ENCODE data around the gene MAP4. TPM values are rescaled to one million over a fixed set of nuclear protein-coding genes. Genes with fewer than 3 reads are reported as not detected.
A peak's percentile ranks its signal among the peaks of the same experiment; 100 is the strongest.

Gene MAP4
- polyA plus RNA-seq, 2 of the 4 experiments (the other 2 are of a cell fraction), result 77.7 to 98.5 TPM

GRCh38 chr3:47848599-47849117 is 167.6 kb downstream of the MAP4 start:
- ChIA-PET CTCF (interaction anchor here (1.6 to 3.3 kb wide), 2 partner anchors 12 to 141 kb away, joined by 6 to 17 read pairs; no protein-coding TSS in a partner anchor), POLR2A (no interaction called here)
- H3K9me3 ChIP-seq, result no peaks in the 10 kb centered on the region
- DNase-seq (ENCODE audit: low read depth in 1 of 2, low spot score in 1 of 2) (no peak), ATAC-seq (peak in 1 of 2 experiments; percentile 1; a peak in 1 of 6 replicates), FAIRE-seq (no peak)
- TF ChIP-seq EP300 (IDR thresholded peaks at IDR 0.05), result no peak
- TF ChIP-seq ZSCAN20 (CRISPR knock-in tag; IDR thresholded peaks at IDR 0.05), result no peak
- no peak for TF ChIP-seq MAZ (IDR thresholded peaks at IDR 0.05; ENCODE audit: borderline replicate concordance, low read depth, low read length)
- no peak for TF ChIP-seq NR3C1 (IDR thresholded peaks at IDR 0.05)
- no peak for TF ChIP-seq MAFK (IDR thresholded peaks at IDR 0.05; ENCODE audit: partially characterized antibody)
- no peak for TF ChIP-seq KDM5A (IDR thresholded peaks at IDR 0.05)
- TF ChIP-seq JUNB (IDR thresholded peaks at IDR 0.05), result no peak
- 81% methylated on average over 11 of the region's 23 CpGs for WGBS (ENCODE audit: missing lambda C conversion rate)
- no peak overlapping the region for H3K27ac ChIP-seq
- H3K4me2 ChIP-seq, result no peak overlapping the region
- H3K4me3 ChIP-seq, result no peak overlapping the region
- no peaks in the 10 kb centered on the region for H3K4me1 ChIP-seq

DNA sequence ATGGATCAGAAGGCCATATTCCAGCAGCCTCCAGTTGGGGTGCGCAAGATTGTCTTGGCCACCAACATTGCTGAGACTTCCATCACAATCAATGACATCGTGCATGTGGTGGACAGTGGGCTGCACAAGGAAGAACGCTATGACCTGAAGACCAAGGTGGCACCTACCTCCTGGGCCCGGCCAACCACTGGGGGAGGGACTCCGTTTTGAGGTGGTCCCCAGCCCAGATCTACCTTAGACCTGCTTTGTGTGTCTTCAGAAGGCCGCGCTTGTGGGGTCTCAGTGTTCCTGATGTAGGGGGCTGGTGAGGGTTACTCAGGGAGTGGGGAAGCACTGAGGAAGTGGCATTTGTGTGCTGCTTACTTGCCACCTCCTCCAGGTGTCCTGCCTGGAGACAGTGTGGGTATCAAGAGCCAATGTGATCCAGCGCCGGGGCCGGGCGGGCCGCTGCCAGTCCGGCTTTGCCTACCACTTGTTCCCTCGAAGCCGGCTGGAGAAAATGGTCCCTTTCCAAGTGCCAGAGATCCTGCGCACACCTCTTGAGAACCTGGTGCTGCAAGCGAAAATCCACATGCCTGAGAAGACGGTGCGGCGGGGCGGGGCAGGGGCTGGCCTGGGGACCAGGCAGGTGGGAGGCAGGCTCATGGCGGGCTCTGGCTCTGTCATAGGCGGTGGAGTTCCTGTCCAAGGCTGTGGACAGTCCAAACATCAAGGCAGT is 168.3 kb downstream of the MAP4 start:
- H3K27ac ChIP-seq, result no peak overlapping the region
- H3K4me3 ChIP-seq, result no peak overlapping the region
- no peaks in the 10 kb centered on the region for H3K9me3 ChIP-seq
- no peaks in the 10 kb centered on the region for H3K4me1 ChIP-seq
- DNase-seq (ENCODE audit: low read depth in 1 of 2, low spot score in 1 of 2) (no peak), FAIRE-seq (no peak), ATAC-seq (no peak)
- ChIA-PET POLR2A (no interaction called here), CTCF (interaction anchor here (1.0 to 3.3 kb wide), 2 partner anchors 11 to 307 kb away, joined by 3 to 17 read pairs; no protein-coding TSS in a partner anchor)
- 92% methylated on average over 15 of the region's 23 CpGs for WGBS (ENCODE audit: missing lambda C conversion rate)
- H3K4me2 ChIP-seq, result no peak overlapping the region
- no peak for TF ChIP-seq CHD2 (IDR thresholded peaks at IDR 0.05; ENCODE audit: low read length, partially characterized antibody)
- TF ChIP-seq JUN (IDR thresholded peaks at IDR 0.05), result 0 out of 5 replicates have a peak, but pooled peaks of 1 of the 2 experiments have one; percentile 19

GRCh38 chr3:47847260-47847659 is 169.0 kb downstream of the MAP4 start:
- ChIA-PET CTCF (interaction anchor here (1.0 kb wide), 1 partner anchor 307 kb away, joined by 3 read pairs; no protein-coding TSS in a partner anchor), POLR2A (no interaction called here)
- no peak for ATAC-seq
- no peak overlapping the region for H3K27ac ChIP-seq
- 0 out of 5 replicates have a peak, but pooled peaks of 1 of the 2 experiments have one; percentile 29 for TF ChIP-seq JUN (IDR thresholded peaks at IDR 0.05)
- no peak for TF ChIP-seq HOXB13 (CRISPR knock-in tag; IDR thresholded peaks at IDR 0.05; ENCODE audit: low read depth)
- no peak overlapping the region for H3K4me2 ChIP-seq
- H3K4me3 ChIP-seq, result no peak overlapping the region
- FAIRE-seq, result no peak
- H3K9me3 ChIP-seq, result no peaks in the 10 kb centered on the region
- no peaks in the 10 kb centered on the region for H3K4me1 ChIP-seq
- WGBS (ENCODE audit: missing lambda C conversion rate), result 93% methylated on average over 10 of the region's 11 CpGs
- DNase-seq (ENCODE audit: low read depth in 1 of 2, low spot score in 1 of 2), result no peak

GRCh38 chr3:47846880-47847248 is 169.4 kb downstream of the MAP4 start:
- WGBS (ENCODE audit: missing lambda C conversion rate), result 77% methylated on average over 5 of the region's 10 CpGs
- Histone ChIP-seq H3K4me1 (no peaks in the 10 kb centered on the region), H3K9me3 (no peaks in the 10 kb centered on the region), H3K27ac (no peak overlapping the region), H3K4me3 (no peak overlapping the region), H3K4me2 (no peak overlapping the region)
- FAIRE-seq (no peak), ATAC-seq (no peak), DNase-seq (ENCODE audit: low read depth in 1 of 2, low spot score in 1 of 2) (no peak)
- ChIA-PET POLR2A (no interaction called here), CTCF (interaction anchor here (1.0 kb wide), 1 partner anchor 308 kb away, joined by 3 read pairs; no protein-coding TSS in a partner anchor)
- TF ChIP-seq ZSCAN20 (CRISPR knock-in tag; IDR thresholded peaks at IDR 0.05) (no peak), CEBPB (IDR thresholded peaks at IDR 0.05) (no peak), POLR2AphosphoS2 (conservative IDR thresholded peaks at IDR 0.05; ENCODE audit: low read length) (no peak), JUNB (IDR thresholded peaks at IDR 0.05) (no peak), EHF (CRISPR knock-in tag; IDR thresholded peaks at IDR 0.05) (no peak), JUN (IDR thresholded peaks at IDR 0.05) (no peak)

DNA sequence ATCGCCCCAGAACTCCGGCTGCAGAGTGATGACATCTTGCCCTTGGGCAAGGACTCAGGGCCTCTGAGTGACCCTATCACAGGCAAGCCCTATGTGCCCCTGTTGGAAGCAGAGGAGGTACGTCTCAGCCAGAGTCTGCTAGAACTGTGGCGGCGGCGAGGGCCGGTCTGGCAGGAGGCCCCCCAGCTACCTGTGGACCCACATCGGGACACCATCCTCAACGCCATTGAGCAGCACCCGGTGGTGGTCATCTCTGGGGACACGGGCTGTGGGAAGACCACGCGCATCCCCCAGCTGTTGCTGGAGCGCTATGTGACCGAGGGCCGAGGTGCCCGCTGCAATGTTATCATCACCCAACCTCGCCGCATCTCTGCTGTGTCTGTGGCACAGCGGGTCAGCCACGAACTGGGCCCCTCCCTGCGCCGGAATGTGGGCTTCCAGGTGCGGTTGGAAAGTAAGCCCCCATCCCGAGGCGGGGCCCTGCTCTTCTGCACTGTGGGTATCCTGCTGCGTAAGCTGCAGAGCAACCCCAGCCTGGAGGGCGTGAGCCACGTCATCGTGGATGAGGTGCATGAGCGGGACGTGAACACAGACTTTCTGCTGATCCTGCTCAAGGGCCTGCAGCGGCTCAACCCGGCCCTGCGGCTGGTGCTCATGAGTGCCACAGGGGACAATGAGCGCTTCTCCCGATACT is 169.9 kb downstream of the MAP4 start:
- 96% methylated on average over 24 of the region's 37 CpGs for WGBS (ENCODE audit: missing lambda C conversion rate)
- TF ChIP-seq E2F6 (IDR thresholded peaks at IDR 0.05; ENCODE audit: borderline replicate concordance, low read depth) (no peak), BHLHE40 (IDR thresholded peaks at IDR 0.05; ENCODE audit: low read depth, low read length) (no peak), NFE2L2 (conservative IDR thresholded peaks at IDR 0.05; ENCODE audit: low read length) (no peak), PBX3 (IDR thresholded peaks at IDR 0.05) (no peak)
- ATAC-seq (no peak), DNase-seq (ENCODE audit: low read depth in 1 of 2, low spot score in 1 of 2) (no peak), FAIRE-seq (no peak)
- Histone ChIP-seq H3K4me3 (no peak overlapping the region), H3K9me3 (no peaks in the 10 kb centered on the region), H3K4me2 (no peak overlapping the region), H3K4me1 (no peaks in the 10 kb centered on the region), H3K27ac (no peak overlapping the region)
- POLR2A ChIA-PET, result no interaction called here
- CTCF ChIA-PET, result interaction anchor here (2.4 kb wide), 1 partner anchor 306 kb away, joined by 12 read pairs; no protein-coding TSS in a partner anchor

Data from A549 (cell line).